Thoracic aorta (tissue), 2 donors: ENCODE data around the gene ZNF84. TPM values are rescaled to one million over a fixed set of nuclear protein-coding genes. Genes with fewer than 3 reads are reported as not detected.

Experiments
- ATAC-seq: fragments of 150-250 bp; one replicate; pipeline ENCODE4 v1.8.0; 2017; ENCODE audit warnings: low read depth; ENCODE audit not compliant: insufficient number of reproducible peaks, low FRiP score
- DNase-seq: peaks from one replicate; pipeline ENCODE4 v3.0.0-alpha.2; 2020; ENCODE audit warnings: low spot score
- H3K27ac ChIP-seq, 2 donors: fragments of 200-600 bp; sonication (generic); 1 replicate in 1 of 2; 2 replicates in 1 of 2; pipeline ENCODE4 v1.5.1; 2016; ENCODE audit warnings: mild to moderate bottlenecking in 2 of 2, moderate library complexity in 2 of 2
- H3K27me3 ChIP-seq: fragments of 200-600 bp; sonication (generic); replicated peaks from 2 replicates; pipeline ENCODE4 v1.6.0; 2016; ENCODE audit warnings: mild to moderate bottlenecking; ENCODE audit not compliant: insufficient read depth
- H3K36me3 ChIP-seq: fragments of 200-600 bp; sonication (generic); one replicate; pipeline ENCODE4 v1.5.1; 2016
- H3K4me1 ChIP-seq, 2 donors: fragments of 200-600 bp; sonication (generic); 1 replicate in 1 of 2; 2 replicates in 1 of 2; pipeline versions ENCODE4 v1.5.1 to v1.6.0; 2016; ENCODE audit warnings: low read depth in 2 of 2, mild to moderate bottlenecking in 1 of 2; ENCODE audit not compliant: control insufficient read depth in 1 of 2
- H3K4me3 ChIP-seq: fragments of 200-600 bp; sonication (generic); 2 replicates; pipeline ENCODE4 v1.5.1; 2016; ENCODE audit warnings: mild to moderate bottlenecking
- H3K9me3 ChIP-seq: fragments of 200-600 bp; sonication (generic); 2 replicates; pipeline ENCODE4 v1.5.1; 2016
- total RNA-seq, 2 donors: library from RNA; depleted of rRNA; stranded (reverse); fragments of >200 nt; gene quantifications; one replicate each; pipeline versions ENCODE4 v1.1.0 to v1.2.3, GENCODE V29; 2016
- TF ChIP-seq, protein P1 (sequence below): fragments of 200-600 bp; sonication (generic); IDR thresholded peaks from one replicate; pipeline ENCODE4 v1.5.1; 2019; ENCODE audit warnings: antibody characterized with exemption

Gene ZNF84
- total RNA-seq, 2 donors from 2014 or later: 29.0 to 39.4 TPM

DNA sequence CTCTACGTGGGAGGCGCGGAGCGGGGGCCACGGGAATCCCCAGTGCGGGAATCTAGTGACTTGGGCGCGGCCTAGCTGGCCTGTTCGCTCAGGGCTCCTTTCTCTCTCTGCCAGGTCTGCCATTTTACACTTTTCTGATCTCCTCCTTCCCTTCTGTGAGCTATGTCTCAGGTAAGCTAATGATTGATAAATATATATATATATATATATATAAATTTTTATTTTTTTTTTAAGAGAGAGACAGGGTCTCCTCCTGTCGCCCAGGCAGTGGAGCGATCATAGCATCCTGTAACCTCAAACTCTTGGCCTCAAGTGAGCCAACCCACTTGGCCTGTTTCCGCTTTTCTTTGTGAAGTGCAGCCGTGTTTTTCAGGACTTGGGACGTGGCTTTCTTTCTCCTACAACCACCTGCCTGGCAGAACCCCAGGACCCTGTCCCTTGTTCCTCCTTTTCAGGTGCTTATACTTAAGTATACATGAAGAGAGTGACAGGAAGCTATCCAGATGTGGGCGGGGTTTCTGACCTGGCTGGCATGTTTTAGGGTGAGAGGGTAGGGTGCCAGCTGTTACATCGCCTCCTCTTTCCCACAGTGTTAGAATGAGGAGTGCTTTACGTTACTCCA lies 44.0 kb downstream of the ZNF84 start:
- ATAC-seq (no peak), DNase-seq (no peak)
- TF ChIP-seq, protein P1, sequence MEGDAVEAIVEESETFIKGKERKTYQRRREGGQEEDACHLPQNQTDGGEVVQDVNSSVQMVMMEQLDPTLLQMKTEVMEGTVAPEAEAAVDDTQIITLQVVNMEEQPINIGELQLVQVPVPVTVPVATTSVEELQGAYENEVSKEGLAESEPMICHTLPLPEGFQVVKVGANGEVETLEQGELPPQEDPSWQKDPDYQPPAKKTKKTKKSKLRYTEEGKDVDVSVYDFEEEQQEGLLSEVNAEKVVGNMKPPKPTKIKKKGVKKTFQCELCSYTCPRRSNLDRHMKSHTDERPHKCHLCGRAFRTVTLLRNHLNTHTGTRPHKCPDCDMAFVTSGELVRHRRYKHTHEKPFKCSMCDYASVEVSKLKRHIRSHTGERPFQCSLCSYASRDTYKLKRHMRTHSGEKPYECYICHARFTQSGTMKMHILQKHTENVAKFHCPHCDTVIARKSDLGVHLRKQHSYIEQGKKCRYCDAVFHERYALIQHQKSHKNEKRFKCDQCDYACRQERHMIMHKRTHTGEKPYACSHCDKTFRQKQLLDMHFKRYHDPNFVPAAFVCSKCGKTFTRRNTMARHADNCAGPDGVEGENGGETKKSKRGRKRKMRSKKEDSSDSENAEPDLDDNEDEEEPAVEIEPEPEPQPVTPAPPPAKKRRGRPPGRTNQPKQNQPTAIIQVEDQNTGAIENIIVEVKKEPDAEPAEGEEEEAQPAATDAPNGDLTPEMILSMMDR: no peak
- peaks cover 78% of the 10 kb centered on the region for H3K9me3 ChIP-seq
- H3K4me3 ChIP-seq: peak overlapping the region; percentile 93
- peaks cover 34% of the 10 kb centered on the region for H3K36me3 ChIP-seq
- H3K27ac ChIP-seq: peak overlapping the region; percentile 96 to 98
- H3K4me1 ChIP-seq: no peaks in the 10 kb centered on the region
- no peaks in the 10 kb centered on the region for H3K27me3 ChIP-seq

DNA sequence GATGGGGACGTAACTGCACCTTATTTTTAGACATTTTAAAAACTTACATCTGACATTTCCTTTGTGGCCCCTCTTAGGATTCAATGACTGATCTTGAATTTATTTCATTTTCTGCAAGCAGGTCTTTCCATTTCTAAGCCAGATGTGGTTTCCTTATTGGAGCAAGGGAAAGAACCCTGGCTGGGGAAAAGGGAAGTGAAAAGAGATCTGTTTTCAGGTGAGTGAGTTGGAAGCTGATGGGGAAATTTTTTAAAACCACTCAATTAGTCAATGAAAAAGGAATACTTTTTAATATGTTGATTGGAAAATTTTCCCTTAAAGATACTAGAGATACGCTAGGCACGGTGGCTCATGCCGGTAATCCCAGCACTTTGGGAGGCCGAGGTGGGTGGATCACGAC lies 46.0 kb downstream of the ZNF84 start:
- Histone ChIP-seq H3K9me3 (peaks cover 79% of the 10 kb centered on the region), H3K4me1 (no peaks in the 10 kb centered on the region), H3K27me3 (no peaks in the 10 kb centered on the region), H3K36me3 (peaks cover 51% of the 10 kb centered on the region), H3K4me3 (no peak overlapping the region), H3K27ac (no peak overlapping the region)
- ATAC-seq (no peak), DNase-seq (no peak)
- TF ChIP-seq, protein P1: no peak

DNA sequence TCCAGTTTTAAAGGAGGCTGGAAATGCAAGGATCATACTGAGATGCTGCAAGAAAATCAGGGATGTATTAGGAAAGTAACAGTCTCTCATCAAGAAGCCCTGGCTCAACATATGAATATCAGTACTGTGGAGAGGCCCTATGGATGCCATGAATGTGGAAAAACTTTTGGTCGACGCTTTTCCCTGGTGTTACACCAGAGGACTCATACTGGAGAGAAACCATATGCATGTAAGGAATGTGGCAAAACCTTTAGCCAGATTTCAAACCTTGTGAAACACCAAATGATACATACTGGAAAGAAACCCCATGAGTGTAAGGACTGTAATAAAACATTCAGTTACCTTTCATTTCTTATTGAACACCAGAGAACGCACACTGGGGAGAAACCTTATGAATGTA lies 68.3 kb downstream of the ZNF84 start:
- no peak overlapping the region for H3K27ac ChIP-seq
- H3K9me3 ChIP-seq: peaks cover 100% of the 10 kb centered on the region
- H3K27me3 ChIP-seq: no peaks in the 10 kb centered on the region
- H3K4me1 ChIP-seq: no peaks in the 10 kb centered on the region
- TF ChIP-seq, protein P1: no peak
- peak overlapping the region; percentile 4 for H3K4me3 ChIP-seq
- DNase-seq: no peak
- H3K36me3 ChIP-seq: peaks cover 70% of the 10 kb centered on the region
- no peak for ATAC-seq

- no peaks in the 10 kb centered on the region for H3K4me1 ChIP-seq
- DNase-seq (no peak), ATAC-seq (no peak)
- H3K36me3 ChIP-seq: peaks cover 64% of the 10 kb centered on the region
- TF ChIP-seq, protein P1: no peak
- peaks cover 100% of the 10 kb centered on the region for H3K9me3 ChIP-seq
- H3K27me3 ChIP-seq: no peaks in the 10 kb centered on the region
- no peak overlapping the region for H3K27ac ChIP-seq
- H3K4me3 ChIP-seq: peak overlapping the region; percentile 4
Measured at GRCh38 chr12:133106253-133106652, 68.9 kb downstream of the ZNF84 start.

DNA sequence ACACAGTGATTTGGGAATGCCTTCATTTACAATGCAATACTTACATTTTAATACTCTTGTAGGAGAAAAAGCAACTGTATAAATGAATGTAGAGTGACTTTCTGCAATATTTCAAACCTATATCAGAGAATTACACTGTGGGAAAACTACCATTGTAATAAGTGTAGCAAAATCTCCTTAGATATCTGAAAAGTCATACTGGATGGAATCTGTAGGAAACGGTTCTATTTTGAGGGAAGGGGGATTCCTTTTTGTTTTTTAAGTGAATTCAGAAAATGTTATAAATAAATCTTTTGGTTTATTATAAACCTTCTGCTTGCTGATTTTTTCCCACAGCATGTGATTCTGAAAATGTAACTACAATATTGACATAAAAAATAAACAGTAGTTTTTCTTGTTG lies 69.8 kb downstream of the ZNF84 start:
- TF ChIP-seq, protein P1: no peak
- Histone ChIP-seq H3K9me3 (peaks cover 99% of the 10 kb centered on the region), H3K4me3 (no peak overlapping the region), H3K27ac (no peak overlapping the region), H3K36me3 (peaks cover 55% of the 10 kb centered on the region), H3K27me3 (no peaks in the 10 kb centered on the region), H3K4me1 (no peaks in the 10 kb centered on the region)
- DNase-seq (no peak), ATAC-seq (no peak)
